Lower leg skin (tissue), 3 donors: ENCODE measurements around the gene ZNF541.

Experiments
- POLR2A ChIP-seq, 2 donors: fragments of 450-650 bp; IDR thresholded peaks; one replicate each; pipeline ENCODE4 v1.6.1; 2016 to 2017; ENCODE audit warnings: antibody characterized with exemption in 2 of 2, mild to moderate bottlenecking in 1 of 2, moderate library complexity in 1 of 2
- TF ChIP-seq, protein P1 (sequence below), 3 donors: fragments of 450-650 bp; IDR thresholded peaks; one replicate each; pipeline ENCODE4 v1.5.1; 2016; ENCODE audit warnings: antibody characterized with exemption in 3 of 3, mild to moderate bottlenecking in 3 of 3, moderate library complexity in 2 of 3

GRCh38 chr19:47547199-47547598 is 25.7 kb downstream of the ZNF541 start:
- TF ChIP-seq, protein P1, sequence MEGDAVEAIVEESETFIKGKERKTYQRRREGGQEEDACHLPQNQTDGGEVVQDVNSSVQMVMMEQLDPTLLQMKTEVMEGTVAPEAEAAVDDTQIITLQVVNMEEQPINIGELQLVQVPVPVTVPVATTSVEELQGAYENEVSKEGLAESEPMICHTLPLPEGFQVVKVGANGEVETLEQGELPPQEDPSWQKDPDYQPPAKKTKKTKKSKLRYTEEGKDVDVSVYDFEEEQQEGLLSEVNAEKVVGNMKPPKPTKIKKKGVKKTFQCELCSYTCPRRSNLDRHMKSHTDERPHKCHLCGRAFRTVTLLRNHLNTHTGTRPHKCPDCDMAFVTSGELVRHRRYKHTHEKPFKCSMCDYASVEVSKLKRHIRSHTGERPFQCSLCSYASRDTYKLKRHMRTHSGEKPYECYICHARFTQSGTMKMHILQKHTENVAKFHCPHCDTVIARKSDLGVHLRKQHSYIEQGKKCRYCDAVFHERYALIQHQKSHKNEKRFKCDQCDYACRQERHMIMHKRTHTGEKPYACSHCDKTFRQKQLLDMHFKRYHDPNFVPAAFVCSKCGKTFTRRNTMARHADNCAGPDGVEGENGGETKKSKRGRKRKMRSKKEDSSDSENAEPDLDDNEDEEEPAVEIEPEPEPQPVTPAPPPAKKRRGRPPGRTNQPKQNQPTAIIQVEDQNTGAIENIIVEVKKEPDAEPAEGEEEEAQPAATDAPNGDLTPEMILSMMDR (IDR thresholded peaks at IDR 0.05), result no peak
- no peak for TF ChIP-seq POLR2A (IDR thresholded peaks at IDR 0.05)
